Ramos (cell line): Measurements from ENCODE around the gene TMEM235.

Experiments
- in situ Hi-C: fragments of 300-500 bp; cut with MboI; formaldehyde crosslinking; loops from one replicate; pipeline ENCODE4 v1.14.3; 2022; ENCODE audit warnings: low sequenced_read_pairs; ENCODE audit not compliant: unreplicated experiment

Gene TMEM235

DNA sequence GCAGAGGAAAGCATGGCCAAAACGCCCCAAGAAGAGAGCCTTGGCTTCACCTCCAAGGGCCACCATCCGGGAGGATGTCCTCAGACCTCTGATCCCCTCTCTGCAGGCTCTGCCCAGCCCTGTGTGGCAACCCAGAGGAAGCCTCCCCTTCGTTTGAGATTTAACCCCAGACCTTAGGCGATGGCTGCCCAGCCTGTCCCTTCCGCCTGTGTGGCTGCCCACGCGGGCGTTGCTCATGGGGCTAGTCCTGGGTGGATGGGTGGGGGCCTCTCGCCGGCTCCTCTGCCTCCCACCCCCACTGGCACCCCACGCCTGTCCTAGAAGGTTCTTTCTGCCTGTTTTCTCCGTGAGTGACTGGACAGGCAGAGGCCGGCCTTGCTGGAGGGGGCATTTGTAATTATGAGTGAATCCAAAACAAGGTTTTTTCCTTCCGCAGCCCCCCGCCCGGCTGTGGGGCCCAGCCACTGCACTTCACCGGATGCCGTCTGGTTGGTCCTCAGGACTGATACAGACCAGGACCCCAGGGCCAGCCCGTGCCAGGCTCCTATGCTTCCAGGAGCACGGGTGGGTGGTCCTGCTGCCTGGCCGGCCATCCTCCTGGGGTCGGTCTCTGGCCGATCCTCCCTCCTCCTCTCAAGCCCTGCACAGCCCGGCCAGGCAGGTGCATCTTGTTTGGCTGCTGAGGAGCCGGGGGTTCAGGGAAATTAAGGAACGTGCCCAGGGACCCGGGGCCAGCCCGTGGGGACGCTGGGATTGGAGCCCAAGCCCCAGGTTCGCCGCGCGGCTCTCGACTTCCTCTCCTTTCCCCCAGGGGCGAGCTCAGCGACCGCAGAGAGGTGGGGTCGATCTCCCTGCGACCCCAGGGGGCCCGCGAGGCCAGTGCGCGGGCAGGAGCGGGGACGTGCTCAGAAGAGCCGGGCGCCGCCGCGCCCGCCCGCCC lies at the start of gene TMEM235:
TSS of gene TMEM235 (plus strand) at position 636 of the 940 bp plus-strand sequence. CDS start 393 bp downstream, outside the sequence.
- in situ Hi-C loops, result no loop called here

DNA sequence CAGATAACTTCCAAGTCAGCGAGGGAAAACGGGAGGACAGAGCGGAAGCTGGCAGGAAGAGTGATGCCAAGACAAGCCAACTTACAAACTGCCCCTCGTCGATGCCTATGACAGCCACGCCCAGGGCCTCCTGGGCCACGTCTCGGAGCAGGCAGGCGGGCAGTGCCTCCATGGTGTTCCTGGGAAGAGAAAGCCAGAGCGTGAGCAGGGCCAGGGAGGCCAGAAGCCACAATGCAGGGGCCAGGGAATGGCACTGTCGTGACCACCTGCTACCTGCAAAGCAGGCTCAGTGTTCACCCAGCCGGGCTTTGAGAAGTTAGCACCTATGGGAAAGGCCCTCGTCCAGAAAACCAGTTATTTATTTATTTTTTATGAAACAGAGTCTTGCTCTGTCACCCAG lies 48.9 kb upstream of the TMEM235 start:
- in situ Hi-C loops, result no loop called here

DNA sequence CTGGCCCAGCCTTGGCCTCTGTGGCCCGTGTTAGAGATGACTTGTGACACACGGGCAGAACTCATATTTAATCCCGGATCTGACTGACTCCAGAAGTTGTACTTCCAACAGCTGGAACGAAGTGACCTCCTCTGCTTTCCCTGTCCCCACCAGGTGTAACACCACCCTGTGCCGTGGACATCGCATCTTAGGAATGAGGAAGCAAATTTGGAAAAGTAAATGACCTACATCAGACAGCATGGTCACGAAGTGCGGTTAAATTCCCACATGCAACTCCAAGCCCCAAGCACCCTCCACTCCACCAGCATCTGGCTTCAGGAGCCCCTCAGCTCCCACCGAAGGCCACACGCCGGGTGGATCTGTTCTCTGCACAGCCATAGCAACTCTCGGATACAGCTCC lies 47.5 kb upstream of the TMEM235 start:
- in situ Hi-C loops, result no loop called here

DNA sequence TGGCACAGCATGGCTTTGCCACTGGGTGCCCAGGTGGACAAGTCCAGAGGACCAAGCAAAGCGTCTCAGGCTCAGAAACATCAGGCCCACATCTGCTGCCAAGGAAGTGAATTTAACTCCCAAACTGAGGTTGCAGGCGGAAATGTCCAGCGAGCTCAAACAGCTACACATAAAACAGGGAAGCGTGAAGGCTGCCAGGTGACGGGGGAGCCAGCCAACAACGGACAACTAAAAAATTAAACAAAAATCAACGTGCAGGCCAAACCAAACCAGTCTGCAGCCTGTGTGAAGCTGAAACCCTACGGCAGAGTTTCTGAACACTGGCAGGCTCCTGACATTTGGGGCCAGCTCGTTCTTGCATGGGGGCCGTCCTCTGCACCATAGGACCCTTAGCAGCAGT lies 47.1 kb upstream of the TMEM235 start:
- in situ Hi-C loops, result no loop called here

DNA sequence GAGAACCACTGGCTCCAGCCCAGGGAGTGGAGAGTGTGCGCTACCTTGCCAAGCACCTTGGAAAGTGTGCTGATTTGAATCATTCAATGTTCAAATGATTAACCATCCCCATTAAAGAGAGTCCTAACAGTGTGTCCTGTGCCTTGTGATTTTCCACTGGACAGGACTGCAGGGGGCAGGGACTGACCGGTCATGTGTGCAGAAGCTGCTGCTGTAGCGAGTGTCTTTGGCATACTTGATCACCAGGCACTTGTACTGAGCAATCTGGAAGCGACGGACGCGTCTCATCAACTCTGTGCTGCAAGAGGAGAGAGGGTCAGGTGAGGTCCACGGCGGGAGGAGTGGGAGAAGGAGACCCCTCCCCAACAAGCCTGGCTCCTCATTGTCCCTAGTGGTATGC lies 46.6 kb upstream of the TMEM235 start:
- in situ Hi-C loops, result no loop called here

DNA sequence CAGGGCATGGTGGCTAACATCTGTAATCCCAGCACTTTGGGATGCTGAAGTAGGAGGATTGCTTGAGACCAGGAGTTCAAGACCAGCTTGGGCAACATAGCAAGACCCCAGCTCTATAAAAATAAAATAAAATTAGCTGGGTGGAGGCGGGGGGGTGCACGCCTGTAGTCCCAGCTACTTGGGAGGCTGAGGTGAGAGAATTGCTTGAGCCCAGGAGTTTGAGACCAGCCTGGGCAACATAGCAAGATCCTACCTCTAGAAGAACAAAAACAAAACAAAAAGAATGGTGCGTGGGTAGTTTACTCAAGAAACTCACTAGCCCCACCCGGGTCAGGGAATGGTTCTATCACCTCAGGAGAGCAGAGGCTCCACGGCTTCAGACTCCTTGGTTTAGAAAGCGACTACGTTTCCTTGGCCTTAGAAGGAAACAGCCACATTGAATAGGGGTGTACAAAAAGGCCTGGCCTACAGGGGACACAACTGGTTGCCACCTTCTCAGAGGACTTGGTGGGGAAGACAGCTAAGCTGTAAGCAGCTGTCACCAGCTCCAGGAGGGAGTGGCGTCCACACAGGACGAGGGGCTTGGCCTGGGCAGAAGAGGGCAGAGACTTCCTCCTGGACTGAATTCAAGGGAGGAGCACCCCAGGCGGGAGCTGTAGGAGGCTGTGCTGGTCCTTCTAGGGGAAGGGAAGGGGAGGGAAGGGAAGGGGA lies 45.3 kb upstream of the TMEM235 start:
- in situ Hi-C loops, result no loop called here

DNA sequence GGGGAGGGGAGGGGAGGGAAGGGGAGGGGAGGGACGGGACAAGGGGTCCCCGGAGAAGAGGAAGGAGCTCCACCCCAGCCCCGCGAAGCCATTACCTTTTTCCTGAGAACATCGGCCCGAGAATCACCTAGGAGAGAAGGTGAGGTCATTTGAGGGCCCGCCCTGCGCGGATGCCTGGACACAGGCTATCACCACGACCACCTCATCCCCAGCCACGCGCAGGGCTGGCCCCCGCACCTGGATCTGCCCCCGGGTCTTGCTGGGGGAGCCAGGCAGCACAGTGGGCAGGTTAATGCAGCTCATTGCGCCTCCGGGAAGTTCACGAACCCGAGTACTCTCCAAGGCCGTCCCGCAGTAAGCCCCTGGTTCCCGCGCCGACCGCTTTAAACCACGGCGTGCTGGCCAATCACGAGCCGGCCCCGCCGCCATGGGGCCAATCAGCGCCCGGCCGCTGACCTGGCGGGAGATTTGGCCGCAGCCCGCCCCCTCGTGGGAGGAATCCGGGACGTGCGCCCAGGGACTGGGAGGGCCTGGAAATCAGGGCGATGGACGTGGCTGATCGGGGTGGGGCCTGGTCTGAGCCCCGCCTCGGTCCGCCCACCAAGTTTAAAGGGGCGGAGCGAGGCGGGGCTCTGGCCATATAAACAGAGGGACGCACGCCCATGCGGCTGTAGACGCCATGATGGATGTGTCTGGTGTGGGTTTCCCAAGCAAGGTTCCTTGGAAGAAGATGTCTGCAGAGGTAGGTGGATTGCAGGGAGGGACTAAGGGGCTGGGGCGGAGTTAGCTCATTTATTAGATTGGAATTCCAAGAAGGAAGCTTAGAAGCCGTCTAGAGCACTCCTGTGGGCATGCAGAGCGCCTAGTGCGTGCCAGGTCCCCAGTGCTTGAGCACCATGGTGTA lies 44.5 kb upstream of the TMEM235 start, which contains the start of the genes AFMID and TK1:
TSS of gene AFMID (plus strand) at position 671 of the 904 bp plus-strand sequence. CDS start at position 680, 9 bp downstream.
TSS of gene TK1 (minus strand) at position 361 of the 904 bp plus-strand sequence. CDS start at position 303, 58 bp downstream.
- in situ Hi-C loops, result no loop called here

DNA sequence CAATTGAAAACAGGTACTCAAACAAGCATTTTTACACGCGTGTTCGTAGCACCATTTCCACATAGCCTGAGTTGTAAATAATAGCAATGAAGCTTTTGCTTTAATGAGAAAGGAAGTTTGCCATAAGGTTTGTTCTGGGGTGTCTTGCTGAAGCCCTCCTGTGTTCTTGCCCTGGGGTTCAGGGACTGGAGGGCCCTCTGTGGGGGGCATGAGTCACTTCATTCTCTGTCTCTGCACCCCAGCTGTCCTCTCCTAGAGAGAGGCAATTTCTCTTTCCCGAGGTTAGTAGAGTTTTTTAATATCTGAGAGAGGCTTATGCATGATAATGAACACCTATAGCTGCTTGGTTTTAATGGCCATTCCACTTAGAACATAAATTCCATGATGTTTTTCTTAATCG lies 34.7 kb upstream of the TMEM235 start:
- in situ Hi-C loops, result no loop called here

DNA sequence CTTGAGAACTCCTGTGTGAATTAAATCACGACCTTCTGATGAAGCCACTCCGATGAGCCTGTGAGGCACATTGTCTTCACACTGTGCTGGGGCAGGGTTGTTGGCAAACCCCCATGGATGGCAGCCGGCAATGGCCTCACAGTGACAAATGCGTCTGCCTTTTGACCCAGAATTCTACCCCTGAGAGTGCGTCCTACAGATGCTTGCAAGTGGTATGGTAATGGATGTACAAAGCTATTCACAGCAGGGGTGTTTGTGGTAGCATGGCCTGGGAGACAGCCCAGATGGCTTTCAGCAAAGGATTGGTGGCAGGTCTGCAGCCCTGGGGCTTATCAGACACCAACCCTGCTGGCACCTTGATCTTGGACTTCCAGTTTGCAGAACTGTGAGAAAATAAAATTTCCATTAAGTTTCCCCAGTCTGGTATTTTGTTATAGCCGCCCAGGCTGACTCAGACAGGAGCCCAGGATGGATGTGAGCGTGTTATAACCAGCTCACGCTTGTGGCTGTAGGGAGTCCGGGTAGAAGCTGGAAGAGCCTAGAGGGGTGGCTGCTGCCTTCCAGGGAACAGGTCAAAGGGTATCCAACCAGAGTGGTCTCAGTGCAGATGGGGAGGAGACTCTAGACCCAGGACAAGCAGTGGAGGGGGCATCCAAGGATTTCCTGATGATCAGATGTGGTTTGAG lies 34.1 kb upstream of the TMEM235 start:
- in situ Hi-C loops, result no loop called here

DNA sequence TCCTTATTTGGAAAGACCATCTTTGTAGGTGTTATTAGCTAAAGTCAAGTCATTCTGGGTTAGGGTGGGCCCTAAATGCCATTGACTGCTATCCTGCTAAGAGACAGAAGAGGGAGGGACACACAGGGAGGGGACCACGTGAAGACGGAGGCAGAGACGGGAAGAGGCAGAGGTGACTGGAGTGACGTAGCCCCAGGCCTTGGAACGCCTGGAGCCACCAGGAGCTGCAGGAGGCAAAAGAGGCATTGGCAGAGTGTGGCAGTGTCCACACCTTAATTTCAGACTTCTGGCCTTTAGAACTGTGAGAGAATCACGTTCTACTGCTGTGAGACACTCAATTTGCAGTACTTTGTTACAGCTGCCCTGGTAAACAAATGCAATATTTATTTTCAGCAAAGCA lies 31.0 kb upstream of the TMEM235 start:
- in situ Hi-C loops, result no loop called here

DNA sequence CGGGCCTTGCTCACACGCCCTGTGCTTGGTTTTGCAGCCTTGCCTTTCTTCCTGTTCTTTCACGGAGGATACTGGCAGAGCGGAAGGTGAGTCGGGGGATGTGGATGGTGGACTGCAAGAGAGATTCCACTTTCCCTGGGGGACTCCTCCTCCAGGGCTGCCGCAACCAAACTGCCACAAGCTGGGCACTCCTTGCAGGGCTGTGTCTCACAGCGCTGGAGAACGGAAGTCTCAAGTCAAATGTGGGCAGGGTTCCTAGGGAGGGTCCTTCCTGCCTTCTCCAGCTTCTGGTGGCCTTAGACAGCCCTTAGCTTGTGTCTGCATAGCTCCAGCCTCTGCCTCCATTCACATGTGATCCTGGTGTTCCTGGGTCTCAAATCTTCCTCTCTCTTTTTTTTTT lies 28.8 kb upstream of the TMEM235 start:
- in situ Hi-C loops, result no loop called here

DNA sequence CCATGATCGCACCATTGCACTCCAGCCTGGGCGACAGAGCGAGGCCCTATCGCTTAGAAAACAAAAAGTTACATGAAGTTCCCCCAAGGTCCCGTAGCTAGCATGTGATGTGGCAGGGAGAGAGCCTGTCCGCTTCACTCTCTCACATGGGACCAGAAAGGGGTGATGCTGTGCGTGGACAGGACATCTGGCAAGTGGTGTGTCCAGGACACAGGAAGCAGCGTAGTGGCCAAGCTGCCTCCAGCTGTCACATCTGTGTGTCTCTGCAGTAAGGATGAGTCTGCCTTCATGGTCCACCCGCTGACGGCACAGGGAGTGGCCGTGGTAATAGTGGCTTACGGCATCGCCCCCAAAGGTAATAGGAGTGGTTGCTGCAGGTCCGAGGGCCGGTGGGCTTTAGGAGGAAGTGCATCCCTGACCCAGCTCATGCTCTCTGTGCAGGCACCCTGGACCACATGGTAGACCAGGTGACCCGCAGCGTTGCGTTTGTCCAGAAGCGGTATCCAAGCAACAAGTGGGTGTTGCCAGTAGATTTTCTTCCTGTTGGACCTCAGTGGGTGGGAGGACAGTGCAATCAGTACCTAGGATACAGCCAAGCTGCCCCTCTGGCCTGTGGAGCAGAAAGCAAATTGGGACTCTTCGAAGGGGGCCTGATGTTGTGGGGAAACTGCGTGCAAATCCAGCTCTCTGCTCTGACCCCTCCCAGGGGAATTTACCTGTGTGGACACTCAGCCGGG lies 26.9 kb upstream of the TMEM235 start:
- in situ Hi-C loops, result no loop called here

DNA sequence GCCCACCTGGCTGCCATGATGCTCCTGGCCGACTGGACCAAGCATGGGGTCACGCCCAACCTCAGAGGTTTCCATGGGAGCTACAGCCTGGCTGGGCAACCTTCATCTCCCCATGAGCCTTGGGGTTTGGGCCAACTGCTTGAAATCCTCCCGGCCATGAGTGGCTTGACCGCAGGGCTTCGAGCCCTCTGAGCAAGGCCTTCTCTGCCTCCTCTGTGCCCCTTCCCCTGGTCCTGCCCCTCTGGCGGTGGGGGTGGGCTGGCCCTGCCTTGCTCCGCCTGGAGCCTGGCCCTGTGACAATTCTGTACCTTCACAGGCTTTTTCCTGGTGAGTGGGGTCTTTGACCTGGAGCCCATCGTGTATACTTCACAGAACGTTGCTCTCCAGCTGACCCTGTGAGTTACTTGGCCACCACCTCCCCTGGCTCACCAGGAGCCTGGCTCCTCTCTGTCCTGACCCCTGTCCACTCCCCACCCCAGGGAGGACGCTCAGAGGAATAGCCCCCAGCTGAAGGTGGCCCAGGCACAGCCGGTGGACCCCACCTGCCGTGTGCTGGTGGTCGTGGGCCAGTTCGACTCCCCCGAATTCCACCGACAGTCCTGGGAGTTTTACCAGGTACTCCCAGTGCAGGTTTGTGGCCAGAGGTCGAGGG lies 26.2 kb upstream of the TMEM235 start:
- in situ Hi-C loops, result no loop called here

DNA sequence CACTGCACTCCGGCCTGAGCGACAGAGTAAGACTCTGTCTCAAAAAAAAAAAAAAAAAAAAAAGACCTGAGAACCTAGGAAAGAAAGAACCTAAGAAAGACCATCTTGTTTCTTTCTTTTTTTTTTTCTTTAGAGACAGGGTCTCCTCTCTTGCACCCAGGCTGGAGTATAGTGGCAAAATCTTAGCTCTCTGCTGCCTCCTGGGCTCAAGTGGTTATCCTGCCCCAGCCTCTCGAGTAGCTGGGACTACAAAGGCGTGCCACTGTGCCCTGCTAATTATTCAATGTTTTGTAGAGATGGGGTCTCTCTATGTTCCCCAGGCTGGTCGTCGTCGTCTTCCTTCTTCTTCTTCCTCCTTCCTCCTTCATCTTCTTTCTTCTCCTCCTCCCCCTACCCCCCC lies 25.1 kb upstream of the TMEM235 start:
- in situ Hi-C loops, result no loop called here

DNA sequence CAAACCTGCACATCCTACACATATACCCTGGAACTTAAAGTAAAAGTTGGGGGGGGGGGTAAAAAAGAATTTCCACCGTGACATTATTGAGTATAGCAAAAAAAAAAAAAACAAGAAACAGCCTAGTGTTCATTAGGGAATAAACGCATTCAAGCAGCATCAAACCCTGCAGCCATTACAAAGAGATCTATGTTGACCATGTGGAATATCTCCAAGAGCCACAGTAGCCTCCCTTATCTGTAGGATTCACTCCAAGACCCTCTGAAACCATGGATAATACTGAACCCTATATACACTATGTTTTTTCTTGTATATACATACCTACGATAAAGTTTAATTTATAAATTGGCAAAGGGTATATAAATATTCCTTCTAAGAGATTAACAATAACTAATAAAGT lies 22.9 kb upstream of the TMEM235 start:
- in situ Hi-C loops, result no loop called here

DNA sequence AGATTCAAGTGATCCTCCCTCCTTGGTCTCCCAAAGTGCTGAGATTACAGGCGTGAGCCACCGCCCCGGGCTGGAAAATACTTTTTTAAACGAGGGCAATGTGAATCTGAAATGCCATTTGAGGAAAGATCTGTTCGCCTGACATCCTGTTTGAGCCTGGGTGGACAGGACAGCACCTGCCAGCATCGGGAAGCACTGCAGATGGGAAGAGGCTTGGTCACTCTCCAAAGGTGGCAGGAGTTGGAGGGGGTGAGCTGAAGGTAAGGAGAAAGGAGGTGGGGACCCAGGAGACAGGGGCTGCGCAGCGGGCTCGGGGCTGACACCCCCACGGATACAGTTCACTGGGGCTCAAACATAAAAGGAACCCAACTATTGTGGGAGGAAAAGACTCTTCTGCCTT lies 21.3 kb upstream of the TMEM235 start:
- in situ Hi-C loops, result no loop called here

DNA sequence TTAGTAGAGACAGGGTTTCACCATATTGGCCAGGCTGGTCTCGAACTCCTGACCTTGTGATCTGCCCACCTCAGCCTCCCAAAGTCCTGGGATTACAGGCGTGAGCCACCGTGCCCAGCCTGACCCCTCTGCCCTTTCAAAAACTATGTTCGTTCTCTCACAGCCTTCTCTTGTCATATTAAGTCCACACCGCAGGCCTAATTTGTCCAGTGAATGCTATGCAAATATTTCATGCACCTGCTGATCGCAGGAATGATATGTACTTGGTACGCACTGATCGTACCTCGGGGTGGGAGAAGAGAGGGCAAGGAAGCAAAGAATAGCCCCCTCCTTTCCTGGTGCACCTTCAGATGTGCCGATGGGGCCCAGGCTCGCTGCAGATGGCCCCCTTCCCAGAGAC lies 20.4 kb upstream of the TMEM235 start:
- in situ Hi-C loops, result no loop called here

DNA sequence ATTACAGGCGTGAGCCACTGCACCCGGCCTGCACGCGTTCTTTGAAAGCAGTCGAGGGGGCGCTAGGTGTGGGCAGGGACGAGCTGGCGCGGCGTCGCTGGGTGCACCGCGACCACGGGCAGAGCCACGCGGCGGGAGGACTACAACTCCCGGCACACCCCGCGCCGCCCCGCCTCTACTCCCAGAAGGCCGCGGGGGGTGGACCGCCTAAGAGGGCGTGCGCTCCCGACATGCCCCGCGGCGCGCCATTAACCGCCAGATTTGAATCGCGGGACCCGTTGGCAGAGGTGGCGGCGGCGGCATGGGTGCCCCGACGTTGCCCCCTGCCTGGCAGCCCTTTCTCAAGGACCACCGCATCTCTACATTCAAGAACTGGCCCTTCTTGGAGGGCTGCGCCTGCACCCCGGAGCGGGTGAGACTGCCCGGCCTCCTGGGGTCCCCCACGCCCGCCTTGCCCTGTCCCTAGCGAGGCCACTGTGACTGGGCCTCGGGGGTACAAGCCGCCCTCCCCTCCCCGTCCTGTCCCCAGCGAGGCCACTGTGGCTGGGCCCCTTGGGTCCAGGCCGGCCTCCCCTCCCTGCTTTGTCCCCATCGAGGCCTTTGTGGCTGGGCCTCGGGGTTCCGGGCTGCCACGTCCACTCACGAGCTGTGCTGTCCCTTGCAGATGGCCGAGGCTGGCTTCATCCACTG lies 17.3 kb upstream of the TMEM235 start, which contains the start of gene BIRC5:
TSS of gene BIRC5 (plus strand) at position 238 of the 690 bp plus-strand sequence. CDS start at position 302, 64 bp downstream.
- in situ Hi-C loops, result no loop called here
